ENCODE data around the gene TBC1D22A.

Gene TBC1D22A

GRCh38 chr22:46737105-46737975, 25.1 kb upstream of the TBC1D22A start:
- DNase-seq (ENCODE audit: low read depth, low spot score) = no peak

GRCh38 chr22:46737976-46738646, 24.3 kb upstream of the TBC1D22A start, which contains the start of gene CERK:
Gene CERK (minus strand): TSS chr22:46738252. CDS start chr22:46738148, 104 bp downstream.
- no peak for DNase-seq (ENCODE audit: low read depth, low spot score)

- no peak for DNase-seq (ENCODE audit: low read depth, low spot score)
Measured at GRCh38 chr22:46738647-46739093, 23.8 kb upstream of the TBC1D22A start.

GRCh38 chr22:46739094-46739870, 23.2 kb upstream of the TBC1D22A start:
- no peak for DNase-seq (ENCODE audit: low read depth, low spot score)

- no peak for DNase-seq (ENCODE audit: low read depth, low spot score)
Measured at GRCh38 chr22:46740910-46741780, 21.3 kb upstream of the TBC1D22A start.

- DNase-seq (ENCODE audit: low read depth, low spot score) = no peak
Measured at GRCh38 chr22:46741974-46742519, 20.4 kb upstream of the TBC1D22A start.

GRCh38 chr22:46742576-46743221, 19.8 kb upstream of the TBC1D22A start:
- no peak for DNase-seq (ENCODE audit: low read depth, low spot score)

- no peak for DNase-seq (ENCODE audit: low read depth, low spot score)
Measured at GRCh38 chr22:46744581-46744980, 17.9 kb upstream of the TBC1D22A start.

- no peak for DNase-seq (ENCODE audit: low read depth, low spot score)
Measured at GRCh38 chr22:46746192-46746591, 16.3 kb upstream of the TBC1D22A start.

- no peak for DNase-seq (ENCODE audit: low read depth, low spot score)
Measured at GRCh38 chr22:46746620-46747019, 15.8 kb upstream of the TBC1D22A start.

GRCh38 chr22:46747646-46748045, 14.8 kb upstream of the TBC1D22A start:
- no peak for DNase-seq (ENCODE audit: low read depth, low spot score)

GRCh38 chr22:46748206-46748907, 14.1 kb upstream of the TBC1D22A start:
- no peak for DNase-seq (ENCODE audit: low read depth, low spot score)

- DNase-seq (ENCODE audit: low read depth, low spot score) = no peak
Measured at GRCh38 chr22:46748908-46749675, 13.4 kb upstream of the TBC1D22A start.

- no peak for DNase-seq (ENCODE audit: low read depth, low spot score)
Measured at GRCh38 chr22:46749682-46750529, 12.5 kb upstream of the TBC1D22A start.

GRCh38 chr22:46750530-46750800, 12.0 kb upstream of the TBC1D22A start:
- DNase-seq (ENCODE audit: low read depth, low spot score) = no peak

- DNase-seq (ENCODE audit: low read depth, low spot score) = no peak
Measured at GRCh38 chr22:46750863-46751443, 11.5 kb upstream of the TBC1D22A start.

GRCh38 chr22:46752286-46752987, 10.0 kb upstream of the TBC1D22A start:
- DNase-seq (ENCODE audit: low read depth, low spot score) = no peak
